Tibial nerve (tissue), 4 donors: ENCODE results near the gene RRH. TPM values are rescaled to one million over a fixed set of nuclear protein-coding genes. Genes with fewer than 3 reads are reported as not detected.

Experiments
- DNase-seq, 2 donors: peaks; one replicate each; pipeline ENCODE4 v3.0.0-alpha.2; 2019; ENCODE audit warnings: low spot score in 2 of 2
- H3K27ac ChIP-seq, 4 donors: fragments of 200-600 bp; sonication (generic) in 3 of 4; one replicate each; pipeline ENCODE4 v1.5.1; 2017 to 2019; ENCODE audit warnings: mild to moderate bottlenecking in 1 of 4
- H3K27me3 ChIP-seq, 2 donors: fragments of 200-600 bp; sonication (generic) in 1 of 2; one replicate each; pipeline versions ENCODE4 v1.5.1 to v1.6.0; 2017 to 2019
- H3K36me3 ChIP-seq, 3 donors: fragments of 200-600 bp; sonication (generic); one replicate each; pipeline ENCODE4 v1.5.1; 2018 to 2019
- H3K4me1 ChIP-seq, 4 donors: fragments of 200-600 bp; sonication (generic) in 3 of 4; one replicate each; pipeline ENCODE4 v1.5.1; 2017 to 2019
- H3K4me3 ChIP-seq, 4 donors: fragments of 200-600 bp; sonication (generic) in 3 of 4; one replicate each; pipeline ENCODE4 v1.5.1; 2017 to 2019; ENCODE audit warnings: mild to moderate bottlenecking in 1 of 4, moderate library complexity in 1 of 4
- H3K9me3 ChIP-seq, 4 donors: fragments of 200-600 bp; sonication (generic) in 3 of 4; one replicate each; pipeline ENCODE4 v1.5.1; 2017 to 2019
- CTCF ChIP-seq, 5 experiments: fragments of 200-600 bp in 3 of 5; fragments of 450-650 bp in 2 of 5; sonication (generic) in 3 of 5; IDR thresholded peaks; one replicate each; pipeline ENCODE4 v1.5.1; 2016 to 2019; ENCODE audit warnings: antibody characterized with exemption in 5 of 5, mild to moderate bottlenecking in 3 of 5, moderate library complexity in 2 of 5
- EP300 ChIP-seq, 2 donors: sonication (generic); formaldehyde crosslinking; IDR thresholded peaks; one replicate each; pipeline ENCODE4 v1.6.1; 2017; ENCODE audit warnings: antibody characterized with exemption in 2 of 2, mild to moderate bottlenecking in 1 of 2
- POLR2A ChIP-seq, 2 donors: fragments of 450-650 bp; IDR thresholded peaks; one replicate each; pipeline ENCODE4 v1.6.1; 2017; ENCODE audit warnings: antibody characterized with exemption in 2 of 2, mild to moderate bottlenecking in 2 of 2, moderate library complexity in 2 of 2
- WGBS, 2 donors: methylation state at CpG; one replicate each; pipeline ENCODE4 v1.1.5; 2018; 5-methylcytosine and 5-hydroxymethylcytosine counted together
- total RNA-seq, 4 donors: library from RNA; depleted of rRNA; stranded (reverse); fragments of >200 nt; gene quantifications; one replicate each; pipeline ENCODE4 v1.1.0, GENCODE V29; 2016

RRH gene
- total RNA-seq, 4 donors from 2014 or later: 0.22 TPM; not detected in 3

- TF ChIP-seq EP300 (IDR thresholded peaks at IDR 0.05): no peak
- no peak for TF ChIP-seq CTCF (IDR thresholded peaks at IDR 0.05)
- no peak for TF ChIP-seq POLR2A (IDR thresholded peaks at IDR 0.05)
- no peak for DNase-seq
- H3K4me1 ChIP-seq: no peaks in the 10 kb centered on the region
- H3K9me3 ChIP-seq: no peaks in the 10 kb centered on the region
- no peak overlapping the region for H3K4me3 ChIP-seq
- no peaks in the 10 kb centered on the region for H3K27me3 ChIP-seq
- no peaks in the 10 kb centered on the region for H3K36me3 ChIP-seq
- no peak overlapping the region for H3K27ac ChIP-seq
Observed at GRCh38 chr4:109886303-109886702, 58.5 kb downstream of the RRH start.

- no peaks in the 10 kb centered on the region for H3K9me3 ChIP-seq
- DNase-seq: no peak
- no peaks in the 10 kb centered on the region for H3K4me1 ChIP-seq
- WGBS, 2 donors: 44 to 48% methylated on average over 6 of the region's 6 CpGs
- TF ChIP-seq POLR2A (IDR thresholded peaks at IDR 0.05) (no peak), CTCF (IDR thresholded peaks at IDR 0.05) (no peak)
- no peaks in the 10 kb centered on the region for H3K36me3 ChIP-seq
- H3K27me3 ChIP-seq: no peaks in the 10 kb centered on the region
- no peak overlapping the region for H3K4me3 ChIP-seq
- H3K27ac ChIP-seq: no peak overlapping the region
Observed at GRCh38 chr4:109887071-109887470, 59.3 kb downstream of the RRH start.

GRCh38 chr4:109890076-109890475 lies 62.3 kb downstream of the RRH start:
- Histone ChIP-seq H3K27ac (no peak overlapping the region), H3K4me3 (no peak overlapping the region), H3K36me3 (no peaks in the 10 kb centered on the region), H3K4me1 (no peaks in the 10 kb centered on the region), H3K9me3 (no peaks in the 10 kb centered on the region), H3K27me3 (no peaks in the 10 kb centered on the region)
- no peak for TF ChIP-seq EP300 (IDR thresholded peaks at IDR 0.05)
- TF ChIP-seq CTCF (IDR thresholded peaks at IDR 0.05): no peak
- no peak for TF ChIP-seq POLR2A (IDR thresholded peaks at IDR 0.05)
- DNase-seq: no peak

Other genes starting within 250 kb of the RRH start
- gene CASP6, start 124.5 kb upstream of the RRH start, total RNA-seq: 10 to 100 TPM; 10.0 to 18.0 (median 13.7) TPM
- gene PLA2G12A, start 97.9 kb upstream of the RRH start, total RNA-seq: 10 to 100 TPM; 17.8 to 27.0 (median 22.4) TPM
- gene CFI, start 26.0 kb upstream of the RRH start, total RNA-seq: 10 to 100 TPM; 23.7 to 34.3 (median 26.6) TPM
- gene GAR1, start 12.2 kb upstream of the RRH start, total RNA-seq: 1 to 10 TPM; 6.3 to 9.0 (median 6.8) TPM
- gene LRIT3, start 20.1 kb downstream of the RRH start, total RNA-seq: under 1 TPM; 0.21 to 0.60 (median 0.51) TPM
- gene EGF, start 84.9 kb downstream of the RRH start, total RNA-seq: 1 to 10 TPM in 1 of 4 donors, under 1 TPM in 1, not detected in 2; 0.42 to 1.6 TPM